Measurements from ENCODE around the gene ST3GAL3. TPM values are rescaled to one million over a fixed set of nuclear protein-coding genes. Genes with fewer than 3 reads are reported as not detected.

ST3GAL3 gene
- total and polyA plus RNA-seq, 2 of the 13 experiments (the other 11 are each of a cell fraction or from before 2014, with no cell fraction given) = 5.1 to 8.1 TPM

- TF ChIP-seq, protein P1, sequence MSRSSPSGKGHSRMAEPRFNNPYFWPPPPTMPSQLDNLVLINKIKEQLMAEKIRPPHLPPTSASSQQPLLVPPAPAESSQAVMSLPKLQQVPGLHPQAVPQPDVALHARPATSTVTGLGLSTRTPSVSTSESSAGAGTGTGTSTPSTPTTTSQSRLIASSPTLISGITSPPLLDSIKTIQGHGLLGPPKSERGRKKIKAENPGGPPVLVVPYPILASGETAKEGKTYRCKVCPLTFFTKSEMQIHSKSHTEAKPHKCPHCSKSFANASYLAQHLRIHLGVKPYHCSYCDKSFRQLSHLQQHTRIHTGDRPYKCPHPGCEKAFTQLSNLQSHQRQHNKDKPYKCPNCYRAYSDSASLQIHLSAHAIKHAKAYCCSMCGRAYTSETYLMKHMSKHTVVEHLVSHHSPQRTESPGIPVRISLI (CRISPR knock-in tag; IDR thresholded peaks at IDR 0.05; ENCODE audit: borderline replicate concordance) = no peak
- TF ChIP-seq RNF2 (conservative IDR thresholded peaks at IDR 0.05; ENCODE audit: low read depth) (peak; percentile 77), MTA1 (CRISPR knock-in tag; IDR thresholded peaks at IDR 0.05; ENCODE audit: borderline replicate concordance) (peak; percentile 34; the same call in 1 of the 2 replicates), ZNF678 (CRISPR knock-in tag; IDR thresholded peaks at IDR 0.05) (no peak; the same call in 1 of the 2 replicates), SIN3A (IDR thresholded peaks at IDR 0.05; ENCODE audit: borderline replicate concordance, low read depth, low read length) (peak; percentile 59; the same call in 1 of the 2 replicates), NR3C1 (CRISPR knock-in tag; IDR thresholded peaks at IDR 0.05) (no peak), SALL2 (CRISPR knock-in tag; IDR thresholded peaks at IDR 0.05) (peak; percentile 43; the same call in 1 of the 2 replicates), ZNF556 (CRISPR knock-in tag; IDR thresholded peaks at IDR 0.05; ENCODE audit: borderline replicate concordance) (peak; percentile 74; the same call in 1 of the 2 replicates), KMT2B (CRISPR knock-in tag; IDR thresholded peaks at IDR 0.05) (no peak), ZSCAN20 (CRISPR knock-in tag; IDR thresholded peaks at IDR 0.05; ENCODE audit: borderline replicate concordance) (0 out of 2 replicates have a peak, but pooled peaks have one; percentile 42), NR1H2 (CRISPR knock-in tag; IDR thresholded peaks at IDR 0.05; ENCODE audit: borderline replicate concordance, low read depth) (peak; percentile 40; the same call in 1 of the 2 replicates), ZNF644 (CRISPR knock-in tag; IDR thresholded peaks at IDR 0.05; ENCODE audit: low read depth) (no peak), DMAP1 (CRISPR knock-in tag; IDR thresholded peaks at IDR 0.05) (peak; percentile 61), ZNF263 (CRISPR knock-in tag; IDR thresholded peaks at IDR 0.05) (peak; percentile 49), CBFB (CRISPR knock-in tag; IDR thresholded peaks at IDR 0.05) (peak; percentile 19; the same call in 1 of the 2 replicates), U2AF2 (IDR thresholded peaks at IDR 0.05; ENCODE audit: low read depth, low read length) (no peak), CSRNP2 (CRISPR knock-in tag; conservative IDR thresholded peaks at IDR 0.05; ENCODE audit: low read depth) (0 out of 2 replicates have a peak, but pooled peaks have one; percentile 9), CREB1 (IDR thresholded peaks at IDR 0.05) (peak; percentile 10; the same call in 1 of the 2 replicates), CREB1 (CRISPR knock-in tag; IDR thresholded peaks at IDR 0.05) (no peak), RBFOX2 (IDR thresholded peaks at IDR 0.05; ENCODE audit: low read depth, low read length) (peak; percentile 95), IKZF4 (CRISPR knock-in tag; IDR thresholded peaks at IDR 0.05; ENCODE audit: borderline replicate concordance, low read depth, not compliant biosample characterization) (peak; percentile 94), IRF2 (CRISPR knock-in tag; IDR thresholded peaks at IDR 0.05) (0 out of 2 replicates have a peak, but pooled peaks have one; percentile 10), MXD4 (CRISPR knock-in tag; IDR thresholded peaks at IDR 0.05) (peak; percentile 91)
- TF ChIP-seq, protein P2, sequence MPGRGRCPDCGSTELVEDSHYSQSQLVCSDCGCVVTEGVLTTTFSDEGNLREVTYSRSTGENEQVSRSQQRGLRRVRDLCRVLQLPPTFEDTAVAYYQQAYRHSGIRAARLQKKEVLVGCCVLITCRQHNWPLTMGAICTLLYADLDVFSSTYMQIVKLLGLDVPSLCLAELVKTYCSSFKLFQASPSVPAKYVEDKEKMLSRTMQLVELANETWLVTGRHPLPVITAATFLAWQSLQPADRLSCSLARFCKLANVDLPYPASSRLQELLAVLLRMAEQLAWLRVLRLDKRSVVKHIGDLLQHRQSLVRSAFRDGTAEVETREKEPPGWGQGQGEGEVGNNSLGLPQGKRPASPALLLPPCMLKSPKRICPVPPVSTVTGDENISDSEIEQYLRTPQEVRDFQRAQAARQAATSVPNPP (CRISPR knock-in tag; IDR thresholded peaks at IDR 0.05) = no peak; the same call in 1 of the 2 replicates
Measured at GRCh38 chr1:43707190-43708001, at the start of gene ST3GAL3 (continued).

All from HepG2 (cell line).